Skin epidermis (tissue), 12 donors: ENCODE measurements around the gene NPIPB9.
A peak's percentile ranks its signal among the peaks of the same experiment; 100 is the strongest.

Experiments used
- H3K27ac ChIP-seq, 21 experiments: fragments of 200-600 bp; sonication (generic) in 11 of 21; one replicate each; pipeline ENCODE4 v1.5.0; 2020; ENCODE audit warnings: mild to moderate bottlenecking in 3 of 21, inconsistent platforms in 2 of 21, moderate library complexity in 2 of 21
- H3K4me3 ChIP-seq, 7 experiments: fragments of 200-600 bp; sonication (generic) in 2 of 7; one replicate each; pipeline ENCODE4 v1.5.0; 2020; ENCODE audit warnings: inconsistent platforms in 2 of 7, mild to moderate bottlenecking in 2 of 7, moderate library complexity in 1 of 7

NPIPB9 gene

GRCh38 chr16:28821874-28822519 lies 70.4 kb downstream of the NPIPB9 start:
- Histone ChIP-seq H3K4me3 (peak overlapping the region; percentile 63 to 100 (median 99)), H3K27ac (peak overlapping the region in 20 of 21 experiments; percentile 95 to 100 (median 99))
